ENCODE results near the gene FTCD. TPM values are rescaled to one million over a fixed set of nuclear protein-coding genes. Genes with fewer than 3 reads are reported as not detected.

The FTCD gene
- polyA plus RNA-seq, 3 donors: not detected

DNA sequence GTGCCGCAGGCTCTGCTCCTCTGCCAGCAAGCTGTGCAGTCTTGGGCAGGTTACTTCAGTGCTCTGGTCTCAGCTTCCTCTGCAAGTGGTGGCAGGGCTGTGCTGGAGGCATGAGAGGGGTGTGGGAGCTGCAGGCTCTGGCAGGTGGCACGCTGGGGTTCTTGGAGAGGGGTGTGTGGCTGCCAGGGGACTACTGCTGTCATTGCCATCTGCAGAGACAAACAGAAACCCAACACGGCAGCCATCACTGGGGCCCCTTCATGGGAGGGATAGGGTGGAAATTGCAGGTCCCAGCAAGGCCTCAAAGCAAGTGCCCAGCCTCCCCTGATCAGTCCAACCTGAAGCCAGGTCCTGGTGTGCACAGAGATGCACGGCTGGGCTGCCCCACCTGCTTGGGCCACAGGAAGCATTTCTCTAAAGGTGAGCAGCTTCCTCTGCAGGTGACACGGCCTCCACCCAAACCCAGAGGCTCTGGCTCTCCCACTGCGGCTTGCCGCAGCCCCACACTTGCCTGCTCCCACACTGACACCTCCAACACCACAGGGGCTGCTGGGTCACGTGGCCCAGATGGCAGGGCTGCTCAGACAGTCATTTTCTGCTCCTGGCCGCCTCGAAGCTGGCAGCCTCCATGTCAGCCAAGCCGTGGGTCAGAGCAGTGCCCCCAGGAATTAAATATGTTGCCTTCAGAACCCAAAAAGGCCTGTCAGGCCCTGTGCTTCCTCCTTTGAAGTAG is 61.5 kb downstream of the FTCD start:
- Histone ChIP-seq H3K4me1 (ENCODE audit: control insufficient read depth in 1 of 2, insufficient read depth in 2 of 2, low read length in 2 of 2) (no peaks in the 10 kb centered on the region), H3K9ac (ENCODE audit: insufficient read depth, low read length, poor library complexity, severe bottlenecking) (no peak overlapping the region), H4K20me1 (ENCODE audit: insufficient read depth, low read length) (no peaks in the 10 kb centered on the region), H3K9me3 (replicated peaks in 1 of 2; ENCODE audit: control insufficient read depth in 1 of 2, insufficient read depth in 1 of 2, low read length in 2 of 2) (peaks cover 0 to 5% of the 10 kb centered on the region in 2 donors), H3K27ac (ENCODE audit: low read depth in 1 of 2, low read length in 2 of 2) (no peak overlapping the region), H3K79me2 (ENCODE audit: insufficient read depth, low read length) (no peaks in the 10 kb centered on the region), H3K4me3 (replicated peaks in 1 of 3; ENCODE audit: low read depth in 2 of 3, low read length in 3 of 3) (no peak overlapping the region), H3K36me3 (replicated peaks in 1 of 2; ENCODE audit: control insufficient read depth in 1 of 2, insufficient read depth in 2 of 2, low read length in 2 of 2) (no peaks in the 10 kb centered on the region), H3K4me2 (replicated peaks; ENCODE audit: extremely low read depth, low read length, poor library complexity, severe bottlenecking) (no peak overlapping the region), H3K27me3 (ENCODE audit: control insufficient read depth in 2 of 2, insufficient read depth in 2 of 2, low read length in 2 of 2) (peaks cover 0 to 14% of the 10 kb centered on the region in 2 donors), H2AFZ (ENCODE audit: insufficient read depth, low read depth, low read length, poor library complexity, severe bottlenecking) (no peak overlapping the region)
- no peaks in the 10 kb centered on the region for H3K4me1 Mint-ChIP-seq
- no peak overlapping the region for H3K27ac Mint-ChIP-seq
- H3K9me3 Mint-ChIP-seq: peaks cover under 1 to 28% (median 11%) of the 10 kb centered on the region in 7 donors
- H3K36me3 Mint-ChIP-seq: no peaks in the 10 kb centered on the region
- peak in 1 of 3 donors; percentile 1 for DNase-seq
- no peak overlapping the region for H3K4me3 Mint-ChIP-seq
- H3K27me3 Mint-ChIP-seq (ENCODE audit: low read depth in 3 of 3): peaks cover 14 to 22% (median 16%) of the 10 kb centered on the region in 3 donors
- TF ChIP-seq, protein P1, sequence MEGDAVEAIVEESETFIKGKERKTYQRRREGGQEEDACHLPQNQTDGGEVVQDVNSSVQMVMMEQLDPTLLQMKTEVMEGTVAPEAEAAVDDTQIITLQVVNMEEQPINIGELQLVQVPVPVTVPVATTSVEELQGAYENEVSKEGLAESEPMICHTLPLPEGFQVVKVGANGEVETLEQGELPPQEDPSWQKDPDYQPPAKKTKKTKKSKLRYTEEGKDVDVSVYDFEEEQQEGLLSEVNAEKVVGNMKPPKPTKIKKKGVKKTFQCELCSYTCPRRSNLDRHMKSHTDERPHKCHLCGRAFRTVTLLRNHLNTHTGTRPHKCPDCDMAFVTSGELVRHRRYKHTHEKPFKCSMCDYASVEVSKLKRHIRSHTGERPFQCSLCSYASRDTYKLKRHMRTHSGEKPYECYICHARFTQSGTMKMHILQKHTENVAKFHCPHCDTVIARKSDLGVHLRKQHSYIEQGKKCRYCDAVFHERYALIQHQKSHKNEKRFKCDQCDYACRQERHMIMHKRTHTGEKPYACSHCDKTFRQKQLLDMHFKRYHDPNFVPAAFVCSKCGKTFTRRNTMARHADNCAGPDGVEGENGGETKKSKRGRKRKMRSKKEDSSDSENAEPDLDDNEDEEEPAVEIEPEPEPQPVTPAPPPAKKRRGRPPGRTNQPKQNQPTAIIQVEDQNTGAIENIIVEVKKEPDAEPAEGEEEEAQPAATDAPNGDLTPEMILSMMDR (IDR thresholded peaks at IDR 0.05): no peak
- intact Hi-C loops (cut with micrococcal nuclease): no loop called here
- whole genome bisulfite sequencing (ENCODE audit: insufficient coverage): 79% methylated on average over 10 of the region's 11 CpGs

DNA sequence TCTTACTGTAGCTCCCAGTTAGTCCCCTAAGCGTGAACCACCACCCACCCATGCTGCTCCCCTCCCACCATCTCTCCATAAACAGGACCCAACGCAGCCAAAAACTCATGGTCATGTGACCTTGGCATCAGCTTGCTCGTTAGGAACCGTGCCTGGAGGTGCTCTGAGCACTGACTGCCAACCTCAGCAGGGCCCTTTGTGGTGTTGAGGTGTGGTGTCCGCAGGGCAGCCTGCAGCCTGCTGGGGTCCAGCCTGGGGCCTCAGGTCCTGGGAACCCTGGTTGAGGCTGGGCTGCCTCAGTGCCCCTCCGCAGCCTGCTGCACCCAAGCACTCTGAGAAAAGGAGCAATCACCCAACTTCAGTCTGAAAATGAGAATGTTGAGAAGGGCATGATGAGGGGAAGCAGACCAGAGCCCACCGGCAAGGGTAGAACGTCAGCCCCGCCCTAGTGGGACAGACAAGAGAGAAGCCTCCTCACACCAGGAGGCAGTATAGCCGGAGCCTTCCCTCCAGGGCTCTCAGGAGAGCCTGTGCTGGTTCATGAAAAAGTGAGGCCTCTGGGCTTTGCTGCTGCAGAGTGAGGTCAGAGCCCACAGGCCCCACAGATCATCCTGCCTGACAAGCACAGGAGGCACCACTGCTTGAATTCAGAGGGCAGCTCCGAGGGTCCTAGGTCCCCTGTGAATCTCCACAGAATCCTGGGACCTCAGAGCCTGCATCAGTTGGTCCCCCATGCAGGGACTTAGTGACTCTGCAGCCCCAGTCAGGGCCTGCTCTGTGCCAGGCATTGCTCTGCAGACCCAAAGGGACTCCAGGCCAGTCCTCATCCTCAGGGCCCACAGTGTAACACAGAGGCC is 62.3 kb downstream of the FTCD start:
- DNase-seq: peak in 1 of 3 donors; percentile 1
- no peaks in the 10 kb centered on the region for H3K79me2 ChIP-seq (ENCODE audit: insufficient read depth, low read length)
- no peaks in the 10 kb centered on the region for H3K4me1 ChIP-seq (ENCODE audit: control insufficient read depth in 1 of 2, insufficient read depth in 2 of 2, low read length in 2 of 2)
- H3K9ac ChIP-seq (ENCODE audit: insufficient read depth, low read length, poor library complexity, severe bottlenecking): no peak overlapping the region
- 93% methylated on average over 9 of the region's 11 CpGs for WGBS (ENCODE audit: insufficient coverage)
- Mint-ChIP-seq H3K27ac (no peak overlapping the region), H3K27me3 (ENCODE audit: low read depth in 3 of 3) (peaks cover 14 to 23% (median 16%) of the 10 kb centered on the region in 3 donors), H3K9me3 (peaks cover 6 to 36% (median 15%) of the 10 kb centered on the region in 7 donors), H3K36me3 (no peaks in the 10 kb centered on the region), H3K4me3 (no peak overlapping the region), H3K4me1 (no peaks in the 10 kb centered on the region)
- no peak overlapping the region for H3K4me3 ChIP-seq (replicated peaks in 1 of 3; ENCODE audit: low read depth in 2 of 3, low read length in 3 of 3)
- H2AFZ ChIP-seq (ENCODE audit: insufficient read depth, low read depth, low read length, poor library complexity, severe bottlenecking): no peak overlapping the region
- intact Hi-C loops (cut with micrococcal nuclease): no loop called here
- H3K36me3 ChIP-seq (replicated peaks in 1 of 2; ENCODE audit: control insufficient read depth in 1 of 2, insufficient read depth in 2 of 2, low read length in 2 of 2): no peaks in the 10 kb centered on the region
- TF ChIP-seq, protein P1 (IDR thresholded peaks at IDR 0.05): no peak
- H3K4me2 ChIP-seq (replicated peaks; ENCODE audit: extremely low read depth, low read length, poor library complexity, severe bottlenecking): no peak overlapping the region
- peaks cover 0 to 13% of the 10 kb centered on the region in 2 donors for H3K27me3 ChIP-seq (ENCODE audit: control insufficient read depth in 2 of 2, insufficient read depth in 2 of 2, low read length in 2 of 2)
- H3K27ac ChIP-seq (ENCODE audit: low read depth in 1 of 2, low read length in 2 of 2): no peak overlapping the region
- H3K9me3 ChIP-seq (replicated peaks in 1 of 2; ENCODE audit: control insufficient read depth in 1 of 2, insufficient read depth in 1 of 2, low read length in 2 of 2): peaks cover 0 to 5% of the 10 kb centered on the region in 2 donors
- no peaks in the 10 kb centered on the region for H4K20me1 ChIP-seq (ENCODE audit: insufficient read depth, low read length)

All from CD14-positive monocyte (primary cell).